IPS DF 4.7 (cell line): ENCODE measurements around the gene ZNF777.
"Not testable (repeated sequence)": the region's sequence is repeated elsewhere in the genome, so short reads cannot be mapped to it uniquely, and the experiment has no call there.

Experiments used
- DNase-seq: peaks from one replicate; pipeline ENCODE4 v3.0.0-alpha.2; 2013; ENCODE audit warnings: low spot score; ENCODE audit errors: extremely low read depth

ZNF777 gene

DNA sequence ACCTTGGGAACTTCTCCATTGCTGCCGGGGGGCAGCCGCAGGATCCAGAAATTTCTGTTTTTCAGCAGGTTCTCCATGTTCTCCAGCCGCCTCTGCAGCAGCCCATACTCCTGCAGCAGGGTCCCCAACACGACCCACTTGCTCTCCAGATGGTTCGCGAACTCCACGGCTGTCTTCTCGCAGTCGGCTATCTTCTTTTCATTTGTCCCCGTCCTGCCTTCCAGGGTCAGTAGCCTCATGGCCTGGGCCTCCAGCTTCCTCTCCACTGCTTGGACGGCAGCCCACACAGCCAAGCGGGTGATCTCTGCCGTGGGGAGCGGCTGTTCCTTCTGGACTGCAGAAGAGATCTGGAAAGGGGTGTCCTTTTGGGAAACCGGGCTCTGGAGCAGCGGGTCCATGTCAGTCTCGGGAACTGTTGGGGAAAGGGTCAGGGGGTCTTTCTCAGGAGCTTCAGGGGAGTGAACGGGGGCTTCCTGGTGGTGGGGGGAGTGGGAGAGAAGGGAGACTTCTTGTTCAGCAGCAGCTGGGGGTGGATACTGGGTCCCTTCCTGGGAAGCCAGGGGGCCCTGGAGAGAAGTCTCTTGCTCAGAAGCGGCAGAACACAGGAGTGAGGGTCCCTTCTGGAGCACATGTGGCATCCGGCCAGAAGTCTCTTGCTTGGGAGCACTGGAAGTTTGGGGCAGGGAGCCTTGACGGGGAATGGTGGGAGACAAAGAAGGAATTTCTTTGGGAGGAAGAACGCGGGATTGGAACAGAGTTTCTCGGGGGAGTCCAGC, 5.5 kb downstream of the ZNF777 start:
- no peak for DNase-seq

DNA sequence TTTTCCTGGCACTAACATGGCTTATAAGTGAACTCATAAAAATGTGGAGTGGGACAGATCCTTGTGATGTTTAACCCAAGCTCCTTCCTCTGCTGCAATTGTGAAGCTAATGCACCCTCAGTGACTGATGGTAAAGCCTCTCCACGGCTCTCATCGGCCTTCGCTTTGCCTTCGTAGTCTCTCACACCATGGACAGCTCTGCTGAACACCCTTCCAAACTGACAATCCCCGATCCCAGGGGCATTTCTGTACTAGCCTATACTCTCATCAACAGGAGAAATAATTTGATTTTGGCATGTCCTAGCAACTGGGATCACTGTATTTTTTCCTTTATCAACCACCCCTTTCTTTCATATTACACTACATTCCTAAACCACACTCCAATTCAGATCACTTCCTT, 6.1 kb downstream of the ZNF777 start:
- DNase-seq = no peak

DNA sequence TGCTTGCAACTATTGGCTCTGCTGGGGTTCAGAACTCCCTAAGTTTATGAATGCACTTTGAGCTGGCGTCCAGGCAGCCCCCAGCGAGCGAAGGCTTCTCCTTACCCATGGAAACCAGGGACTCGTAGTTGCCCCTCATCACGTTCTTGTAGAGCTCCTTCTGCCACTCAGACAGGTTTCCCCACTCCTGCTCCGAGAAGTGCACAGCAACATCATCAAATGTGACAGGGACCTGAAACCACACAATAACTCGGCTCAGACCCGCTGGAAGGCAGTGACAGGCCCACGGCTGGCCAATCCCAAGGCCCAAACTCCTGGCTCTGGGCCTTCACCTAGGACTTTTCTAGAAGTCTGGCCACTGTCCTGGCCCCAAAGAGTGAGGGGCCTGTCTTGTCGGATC, 6.9 kb downstream of the ZNF777 start:
- DNase-seq = no peak

DNA sequence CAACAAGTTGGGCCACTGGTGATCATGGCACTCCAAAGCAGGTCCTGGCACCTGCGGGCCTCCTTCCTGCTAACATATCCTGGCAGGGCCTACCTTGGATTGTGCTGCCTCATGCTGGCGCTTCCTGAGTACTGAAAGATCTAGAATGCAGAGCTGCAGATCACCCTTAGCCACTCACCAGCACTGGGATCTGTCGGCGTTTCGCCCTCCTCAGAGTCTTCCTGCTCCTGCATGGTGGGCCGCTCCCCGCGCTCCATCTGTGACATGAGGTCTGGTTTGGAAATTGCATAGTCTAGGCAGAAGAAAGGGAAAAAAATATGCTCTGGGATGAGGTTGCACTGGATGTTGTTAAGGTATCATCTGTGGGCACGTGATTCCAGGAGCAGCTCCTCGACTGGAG, 10.0 kb downstream of the ZNF777 start:
- DNase-seq = no peak

DNA sequence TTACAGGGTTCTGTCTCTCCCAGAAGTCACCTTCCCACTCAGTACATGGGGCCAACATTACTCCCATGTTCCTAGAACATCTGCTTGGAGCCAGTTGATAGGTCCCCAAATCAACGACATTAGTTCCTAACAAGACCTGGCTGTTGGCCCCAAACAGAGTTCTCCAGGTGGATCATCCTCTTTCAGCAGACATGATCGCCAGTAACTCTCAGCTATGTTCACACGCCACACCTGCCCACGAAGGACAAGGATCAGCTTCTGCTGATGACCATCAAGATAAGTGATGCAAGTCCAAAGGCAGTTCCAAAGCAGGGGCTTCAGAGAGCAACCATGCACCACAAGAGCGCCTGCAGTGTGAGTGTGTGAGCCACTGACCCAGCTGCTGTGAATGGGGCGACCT, 11.0 kb downstream of the ZNF777 start:
- DNase-seq = no peak

DNA sequence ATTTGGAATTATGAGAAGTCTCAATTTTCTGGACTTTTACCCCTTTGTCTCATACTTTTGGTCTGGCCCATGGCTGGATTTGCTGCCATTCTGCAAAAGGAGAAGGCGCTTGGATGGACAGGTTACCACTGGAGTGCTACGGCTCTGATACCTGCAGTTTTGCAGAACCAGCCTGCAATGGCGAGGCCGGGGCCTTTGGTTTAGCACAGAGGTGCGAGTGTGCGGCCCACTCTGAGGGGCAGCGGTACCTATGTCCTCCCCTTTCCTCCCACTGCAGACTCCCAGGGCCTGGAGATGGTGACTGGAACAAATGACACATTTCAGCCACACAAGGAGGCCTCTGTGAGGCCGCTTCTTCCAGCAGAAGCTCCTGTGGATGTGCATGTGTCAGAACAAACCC, 11.9 kb downstream of the ZNF777 start:
- DNase-seq = no peak

DNA sequence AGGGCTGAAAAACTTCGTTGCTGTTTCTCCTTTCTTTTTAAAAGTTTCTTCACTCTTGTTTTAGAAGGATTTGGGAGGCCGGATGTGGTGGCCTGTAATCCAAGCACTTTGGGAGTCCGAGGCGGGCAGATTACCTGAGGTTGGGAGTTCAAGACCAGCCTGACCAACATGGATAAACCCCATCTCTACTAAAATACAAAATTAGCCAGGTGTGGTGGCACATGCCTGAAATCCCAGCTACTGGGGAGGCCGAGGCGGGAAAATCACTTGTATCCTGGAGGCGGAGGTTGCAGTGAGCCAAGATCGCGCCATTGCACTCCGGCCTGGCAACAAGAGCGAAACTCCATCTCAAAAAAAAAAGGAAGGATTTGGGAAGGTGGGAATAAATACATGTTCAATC, 14.8 kb downstream of the ZNF777 start:
- not testable (repeated sequence) for DNase-seq

DNA sequence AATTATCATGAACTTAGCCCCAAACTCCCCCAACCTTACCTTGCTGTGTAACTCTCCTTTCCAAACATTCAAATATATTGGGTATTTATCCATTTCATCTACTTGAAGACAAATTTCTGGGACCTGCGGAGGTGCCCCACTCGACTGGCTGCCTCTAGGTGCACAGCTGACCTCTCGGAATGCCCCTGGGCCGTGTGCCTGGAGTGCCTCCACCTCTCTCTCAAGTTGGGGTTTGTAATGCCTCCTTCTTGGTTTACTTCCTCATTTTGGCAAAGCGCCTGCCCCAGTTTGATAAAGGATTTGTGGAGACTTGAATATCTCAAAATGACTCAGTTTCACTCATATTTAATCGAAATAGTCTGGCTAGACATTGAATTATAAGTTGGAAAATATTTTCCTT, 16.6 kb downstream of the ZNF777 start:
- DNase-seq = no peak

DNA sequence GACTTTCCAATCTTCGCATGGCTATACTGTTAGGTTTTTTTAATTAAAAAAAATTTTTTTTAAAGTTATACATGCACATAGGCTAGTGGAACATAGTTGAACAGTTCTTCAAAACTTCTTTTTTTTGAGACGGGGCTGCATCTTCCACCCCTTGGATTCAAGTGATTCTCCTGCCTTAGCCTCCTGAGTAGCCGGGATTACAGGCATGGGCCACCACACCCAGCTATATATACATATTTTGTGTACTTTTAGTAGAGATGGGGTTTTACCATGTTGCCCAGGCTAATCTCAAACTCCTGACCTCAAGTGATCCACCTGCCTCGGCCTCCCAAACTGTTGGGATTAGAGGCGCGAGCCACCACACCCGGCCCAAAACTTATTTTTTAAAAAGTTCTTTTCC, 17.3 kb downstream of the ZNF777 start:
- no peak for DNase-seq

DNA sequence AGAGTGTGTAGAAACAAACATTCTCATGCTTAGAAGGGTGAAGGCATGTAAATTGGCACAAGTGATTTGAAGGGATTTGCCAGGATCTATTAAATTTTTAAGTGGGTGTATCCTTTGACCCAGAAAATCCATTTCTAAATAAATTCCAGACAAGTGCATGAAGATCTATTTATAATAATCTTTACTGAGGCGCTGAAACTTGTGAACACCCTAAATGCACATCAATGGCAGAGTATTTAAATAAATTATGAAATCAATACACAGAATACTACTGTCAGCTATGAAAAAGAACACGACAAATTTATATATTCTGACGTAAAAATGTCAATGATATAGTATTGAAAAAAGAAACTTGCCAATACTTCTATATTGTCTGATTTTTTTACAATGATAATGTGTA, 17.9 kb downstream of the ZNF777 start:
- DNase-seq = no peak

DNA sequence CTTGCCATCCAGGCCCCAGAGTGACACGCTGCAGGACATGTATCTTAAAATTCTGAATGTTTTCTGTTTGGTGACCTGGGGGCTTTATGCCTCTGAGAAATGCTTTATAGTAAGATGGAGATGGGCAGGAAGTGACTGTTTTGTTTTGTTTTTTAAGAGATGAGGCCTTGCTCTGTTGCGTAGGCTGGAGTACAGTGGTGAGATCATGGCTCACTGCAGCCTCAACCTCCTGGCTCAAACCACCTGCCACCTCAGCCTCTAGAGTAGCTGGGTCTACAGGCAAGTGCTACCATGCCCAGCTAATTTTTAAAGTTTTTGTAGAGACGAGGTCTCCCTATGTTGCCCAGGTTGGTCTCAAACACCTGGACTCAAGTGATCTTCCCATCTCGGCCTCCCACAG, 20.6 kb downstream of the ZNF777 start:
- DNase-seq = no peak

DNA sequence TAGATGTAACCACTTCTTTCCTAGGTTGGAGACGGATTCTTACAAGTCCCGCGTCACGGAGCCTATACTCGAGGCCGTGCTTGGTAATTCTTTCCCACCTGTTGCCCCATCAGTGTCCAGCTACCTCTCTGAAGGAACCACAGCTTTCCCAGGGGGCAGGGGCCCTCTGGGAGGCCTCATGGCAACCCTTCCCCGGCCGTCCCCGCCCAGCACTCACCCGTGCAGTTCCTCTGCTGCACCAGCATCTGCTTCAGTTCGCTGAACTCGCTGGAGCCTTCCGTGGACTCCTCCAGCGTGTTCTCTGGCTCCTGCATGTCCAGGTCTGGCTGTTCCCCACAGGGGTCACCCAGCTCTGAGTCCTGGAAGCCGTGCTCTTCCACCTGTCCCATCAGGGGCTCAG, 24.5 kb downstream of the ZNF777 start:
- DNase-seq = no peak

DNA sequence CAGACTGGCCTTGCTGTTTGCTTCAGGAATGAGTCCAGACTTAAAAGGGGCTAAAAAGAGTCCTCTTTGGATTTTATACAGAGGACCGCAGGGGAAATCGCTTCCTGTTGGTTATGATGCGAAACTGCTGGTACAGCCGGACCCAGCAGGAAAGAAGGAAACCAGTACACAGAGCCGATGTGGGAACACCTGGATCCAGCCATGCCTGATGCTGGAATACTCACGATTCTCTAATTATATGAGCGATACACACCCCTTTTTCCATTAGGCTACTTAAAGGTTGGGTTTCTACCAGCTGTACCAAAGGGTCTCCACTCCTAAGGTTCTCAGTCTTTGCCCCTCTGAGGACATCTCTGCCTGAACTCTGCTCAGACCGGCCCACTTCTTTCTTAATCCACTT, 27.7 kb downstream of the ZNF777 start:
- no peak for DNase-seq

DNA sequence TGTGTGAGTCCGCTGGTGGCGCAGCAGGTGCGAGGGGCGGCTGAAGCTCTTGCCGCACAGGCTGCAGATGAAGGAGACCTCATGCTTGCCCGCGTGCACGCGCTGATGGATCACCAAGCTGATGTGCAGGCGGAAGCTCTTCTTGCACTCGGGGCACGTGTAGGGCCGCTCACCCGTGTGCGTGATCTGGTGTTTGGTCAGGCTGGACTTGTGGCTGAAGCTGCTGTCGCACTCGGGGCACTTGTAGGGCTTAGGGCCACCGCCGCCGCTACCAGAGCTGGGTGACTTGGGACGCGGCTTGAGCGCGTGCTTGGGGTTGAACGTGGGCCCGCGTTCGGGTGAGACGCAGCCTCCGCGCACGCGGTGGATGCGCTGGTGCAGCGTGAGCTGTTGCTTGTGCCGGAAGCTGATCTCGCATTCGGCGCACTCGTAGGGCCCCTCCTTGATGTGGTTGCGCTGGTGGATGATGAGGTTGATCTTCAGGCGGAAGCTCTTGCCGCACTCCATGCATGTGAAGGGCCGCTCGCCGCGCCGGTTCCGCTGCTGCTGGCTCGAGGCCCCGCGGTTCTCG, 28.7 kb downstream of the ZNF777 start:
- no peak for DNase-seq

DNA sequence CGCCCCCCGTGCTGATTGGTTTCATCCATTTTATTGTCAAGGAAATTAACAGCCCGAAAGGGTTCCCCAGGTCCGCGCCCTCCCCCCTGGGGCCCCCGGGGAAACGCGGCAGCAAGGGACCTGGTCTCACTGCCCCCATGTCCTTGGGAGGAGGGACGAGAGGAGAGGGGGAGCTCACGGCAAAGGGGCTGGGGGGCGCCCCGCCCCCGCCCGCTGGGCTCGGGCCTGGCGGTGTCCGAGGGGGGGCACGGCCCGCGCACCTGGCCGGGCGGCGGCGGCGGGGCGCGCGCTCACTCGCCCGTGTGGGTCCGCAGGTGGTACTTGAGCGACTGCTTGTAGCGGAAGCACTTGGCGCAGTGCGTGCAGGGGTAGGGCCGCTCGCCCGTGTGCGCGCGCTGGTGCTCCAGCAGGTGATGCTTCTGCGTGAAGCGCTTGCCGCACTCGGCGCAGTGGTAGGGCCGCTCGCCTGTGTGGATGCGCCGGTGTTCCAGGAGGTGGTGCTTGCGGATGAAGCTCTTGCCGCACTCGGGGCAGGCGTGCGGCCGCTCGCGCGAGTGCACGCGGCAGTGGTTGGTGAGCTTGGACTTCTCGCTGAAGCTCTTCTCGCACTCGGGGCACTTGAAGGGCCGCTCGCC, 29.3 kb downstream of the ZNF777 start:
- DNase-seq = no peak

DNA sequence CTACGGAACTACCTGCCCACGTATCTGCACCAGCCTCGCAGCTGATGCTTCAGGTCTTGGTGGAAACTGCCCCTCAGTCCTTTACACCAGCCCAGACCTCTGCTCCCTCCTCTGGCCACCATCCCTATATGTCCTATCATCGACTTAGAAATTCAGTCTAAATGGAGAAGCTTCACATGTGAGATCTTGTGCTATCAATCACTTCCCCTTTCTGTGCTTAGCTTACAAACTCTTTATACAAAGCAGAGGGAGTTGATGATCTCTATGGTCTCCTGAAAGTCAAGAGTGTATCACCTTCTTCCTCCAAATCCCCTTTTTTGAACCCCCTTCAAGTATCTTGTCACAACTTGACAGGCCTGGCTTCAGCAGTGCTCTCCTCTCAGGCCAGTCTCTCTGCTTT, 30.7 kb downstream of the ZNF777 start:
- DNase-seq = no peak

DNA sequence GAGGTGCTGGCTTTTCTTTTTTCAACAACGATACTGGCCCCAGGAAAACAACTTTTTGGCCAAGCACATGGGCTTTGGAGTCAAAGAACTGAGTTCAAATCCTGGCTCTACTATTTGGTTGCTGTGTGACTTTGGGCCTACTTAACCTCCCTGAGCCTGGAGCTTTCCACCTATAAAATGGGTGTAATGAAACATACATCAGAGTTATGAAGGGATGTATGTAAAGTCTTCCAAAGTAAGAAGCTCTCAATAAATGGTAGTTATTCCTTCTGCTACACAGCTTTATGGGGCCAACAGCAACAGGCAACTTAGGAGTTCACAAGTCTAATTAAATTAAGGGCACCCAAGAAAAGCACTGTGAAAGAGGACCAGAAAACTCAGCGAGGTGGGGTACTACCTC, 33.0 kb downstream of the ZNF777 start:
- DNase-seq = no peak

DNA sequence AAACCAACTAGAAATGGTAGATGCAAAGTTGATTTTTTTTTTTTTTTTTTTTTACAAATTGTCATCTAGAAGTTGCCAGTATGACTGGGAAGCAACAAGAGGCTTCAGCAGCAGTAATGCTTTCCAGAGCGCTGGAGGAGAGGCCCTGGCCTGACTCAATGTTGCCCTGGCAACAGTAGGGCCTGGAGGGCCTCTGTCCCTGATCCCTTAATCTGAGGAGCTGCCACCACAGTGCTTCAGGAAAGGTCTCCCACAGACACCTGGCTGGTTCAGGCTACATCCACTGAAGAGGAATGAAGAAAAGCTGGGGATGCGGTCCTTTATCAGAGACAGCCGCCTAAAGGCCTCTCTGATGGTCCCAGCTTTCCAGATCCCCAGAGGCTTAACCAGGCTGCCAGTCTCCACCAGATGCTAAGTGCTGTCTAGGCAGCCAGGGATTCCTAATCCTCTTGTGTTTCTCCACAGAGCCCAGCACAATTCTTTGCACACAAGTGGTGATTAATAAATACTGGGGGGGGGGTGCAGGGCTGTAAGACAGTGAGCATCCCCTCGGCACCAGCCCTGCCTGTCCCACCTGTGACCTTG, 33.7 kb downstream of the ZNF777 start:
- DNase-seq = no peak

DNA sequence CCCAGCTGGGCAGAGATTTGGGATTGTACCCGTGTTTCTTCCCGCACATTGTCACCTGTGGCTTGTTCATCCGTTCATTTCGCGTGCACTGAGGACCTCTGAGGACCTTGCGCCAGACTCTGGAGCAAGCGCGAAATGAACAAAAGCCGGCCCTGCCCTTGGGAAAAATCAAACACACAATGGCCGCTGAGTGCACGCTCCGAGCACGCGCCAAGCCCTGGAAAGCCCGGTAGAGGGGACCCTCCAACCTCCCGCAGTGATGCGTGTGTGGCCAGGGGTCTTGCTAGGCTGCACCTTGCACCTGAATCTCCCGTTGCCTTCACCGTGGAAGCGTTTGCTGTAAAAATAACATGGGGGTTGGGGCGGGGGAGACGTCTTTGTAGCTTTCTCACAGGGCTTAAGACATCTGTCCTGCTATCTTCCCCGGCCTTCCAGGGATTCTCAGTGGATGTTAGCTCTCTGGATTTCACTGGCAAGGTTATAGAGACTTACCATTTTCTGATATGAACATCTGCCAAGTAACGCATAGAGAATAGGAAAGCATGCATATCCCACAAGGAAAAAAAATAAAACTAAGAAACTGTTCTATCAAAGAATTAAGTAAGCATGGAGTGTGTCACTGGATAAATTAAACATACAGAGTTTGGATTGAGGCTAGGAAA, 37.3 kb downstream of the ZNF777 start:
- no peak for DNase-seq

DNA sequence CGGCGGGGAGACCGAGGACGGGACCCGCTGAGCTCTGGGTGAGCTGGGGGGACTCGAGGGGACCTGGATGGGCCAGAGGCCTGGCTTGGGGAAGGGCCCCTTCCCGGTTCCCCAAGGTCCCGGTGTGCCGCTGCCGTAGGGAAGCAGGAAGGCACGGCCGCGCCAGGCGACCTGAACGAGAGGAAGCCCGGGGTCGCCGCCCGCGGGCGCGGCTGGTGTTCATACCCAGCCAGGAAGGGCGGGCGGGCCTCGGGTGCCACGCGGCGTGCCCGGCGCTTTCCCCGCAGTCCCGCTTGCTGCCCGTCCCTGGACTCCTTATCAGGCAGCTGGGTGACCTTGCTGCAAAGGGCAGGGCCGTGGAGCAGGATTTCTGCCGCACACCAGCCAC, 38.0 kb downstream of the ZNF777 start:
- DNase-seq = no peak

DNA sequence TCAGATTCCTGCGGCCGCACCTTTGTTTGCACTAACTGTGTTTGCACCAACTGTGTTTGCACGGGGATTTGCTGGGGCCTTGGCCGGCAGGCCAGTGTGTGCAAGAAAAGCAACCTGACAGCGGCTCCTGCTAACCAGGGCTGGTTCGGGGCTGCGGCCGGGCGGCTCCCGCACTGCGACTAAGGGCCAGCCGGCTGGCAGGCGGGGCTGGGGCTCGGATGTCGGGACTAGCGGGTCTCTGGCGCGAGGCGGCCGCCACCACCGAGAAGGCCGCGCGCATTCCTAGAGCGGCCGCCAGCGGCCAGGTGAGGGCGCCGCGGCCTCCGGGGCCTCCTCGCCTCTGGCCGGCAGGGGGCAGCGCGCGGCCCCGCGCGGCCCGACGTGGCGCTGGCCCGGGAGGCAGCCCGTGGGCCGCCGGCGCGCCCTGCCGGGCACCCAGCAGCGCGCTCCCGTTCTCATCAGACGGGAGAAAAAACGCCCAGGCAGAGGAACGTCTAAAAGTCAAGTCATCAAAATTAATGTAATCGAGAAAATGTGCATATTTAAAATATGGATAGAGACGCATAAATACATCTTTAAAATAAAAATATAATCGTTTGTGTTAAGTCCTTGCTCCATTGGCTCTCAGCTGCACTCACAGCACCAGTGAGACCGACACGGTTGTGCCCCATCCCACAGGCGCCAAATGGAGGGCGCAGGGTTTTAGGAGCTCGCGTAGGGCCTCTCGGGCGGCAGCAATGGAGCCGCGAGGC, 38.5 kb downstream of the ZNF777 start:
- DNase-seq = no peak
